CD4-positive, alpha-beta T cell treated with Interferon gamma for 1 hour (primary cell): ENCODE results near the gene TRIM48.
"Not testable (repeated sequence)": the region's sequence is repeated elsewhere in the genome, so short reads cannot be mapped to it uniquely, and the experiment has no call there.

Experiments
- DNase-seq: peaks from one replicate; pipeline ENCODE4 v3.0.0-alpha.2; 2020

The TRIM48 gene, protein sequence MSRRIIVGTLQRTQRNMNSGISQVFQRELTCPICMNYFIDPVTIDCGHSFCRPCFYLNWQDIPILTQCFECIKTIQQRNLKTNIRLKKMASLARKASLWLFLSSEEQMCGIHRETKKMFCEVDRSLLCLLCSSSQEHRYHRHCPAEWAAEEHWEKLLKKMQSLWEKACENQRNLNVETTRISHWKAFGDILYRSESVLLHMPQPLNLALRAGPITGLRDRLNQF

DNA sequence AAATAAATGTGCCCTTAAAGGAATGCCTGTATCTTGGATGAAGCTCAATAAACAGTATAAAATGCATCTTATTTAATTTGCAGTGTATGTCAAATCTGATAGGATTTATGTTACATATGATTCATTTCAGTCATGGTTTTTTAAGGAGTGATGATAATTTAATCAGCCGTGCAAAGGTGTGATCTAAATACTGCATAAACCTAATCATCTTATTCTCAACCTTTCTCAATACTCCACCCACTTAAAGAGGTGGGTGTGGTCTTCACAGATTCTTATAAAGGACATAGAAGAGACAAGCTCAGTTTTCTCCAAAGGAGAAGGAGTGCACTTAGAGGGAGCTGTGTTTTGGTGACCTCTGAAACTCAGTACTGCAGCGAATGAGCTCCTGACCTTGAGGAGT lies at the start of gene TRIM48:
TRIM48 (plus strand) TSS at position 301 of the 400 bp plus-strand sequence. CDS start 113 bp downstream, outside the sequence.
- DNase-seq = not testable (repeated sequence)

- not testable (repeated sequence) for DNase-seq
These were observed 23.6 kb upstream of the TRIM48 start for GRCh38 chr11:55238316-55238715.

DNA sequence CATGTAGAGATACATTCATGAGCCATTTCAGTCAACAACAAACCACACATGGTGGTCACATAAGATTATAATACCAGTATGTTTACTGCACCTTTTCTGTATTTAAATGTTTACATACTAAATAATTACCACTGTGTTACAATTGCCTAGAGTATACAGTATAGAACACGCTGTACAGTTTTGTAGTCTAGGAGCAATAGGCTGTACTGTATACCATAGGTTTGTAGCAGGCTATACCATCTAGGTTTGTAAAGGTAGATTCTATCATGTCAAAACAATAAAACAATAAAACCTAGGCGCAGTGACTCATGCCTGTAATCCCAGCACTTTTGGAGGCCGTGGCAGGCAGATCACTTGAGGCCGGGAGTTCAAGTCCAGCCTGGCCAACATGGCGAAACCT lies 1.1 kb downstream of the TRIM48 start:
- DNase-seq = no peak
